Activated CD8-positive, alpha-beta memory T cell treated with anti-CD3 and anti-CD28 coated beads, Interleukin-2, amount 50 U/mL, for 1 hour (primary cell): ENCODE data around the gene TMEM214.
"Not testable (repeated sequence)": the region's sequence is repeated elsewhere in the genome, so short reads cannot be mapped to it uniquely, and the experiment has no call there.

Source experiments
- DNase-seq: peaks from one replicate; pipeline ENCODE4 v3.0.0-alpha.2; 2020; ENCODE audit errors: extremely low read depth

Gene TMEM214

GRCh38 chr2:27070653-27071276 lies 38.0 kb downstream of the TMEM214 start:
- DNase-seq: no peak

GRCh38 chr2:27071277-27071989 lies 38.7 kb downstream of the TMEM214 start, which contains the start of gene OST4:
TSS of gene OST4 (minus strand) at chr2:27071654.
- peak; percentile 63 for DNase-seq

GRCh38 chr2:27071990-27072830 lies 39.4 kb downstream of the TMEM214 start:
- DNase-seq: no peak

- DNase-seq: no peak
Measured at GRCh38 chr2:27072920-27073319, 40.2 kb downstream of the TMEM214 start.

- DNase-seq: no peak
Measured at GRCh38 chr2:27073782-27074181, 41.0 kb downstream of the TMEM214 start.

- peak; percentile 19 for DNase-seq
Measured at GRCh38 chr2:27074738-27075565, 42.2 kb downstream of the TMEM214 start.

GRCh38 chr2:27075566-27075871 lies 42.8 kb downstream of the TMEM214 start:
- not testable (repeated sequence) for DNase-seq

GRCh38 chr2:27076323-27076722 lies 43.6 kb downstream of the TMEM214 start:
- no peak for DNase-seq

- DNase-seq: no peak
Measured at GRCh38 chr2:27077231-27077630, 44.5 kb downstream of the TMEM214 start.

- DNase-seq: no peak
Measured at GRCh38 chr2:27078267-27079194, 45.8 kb downstream of the TMEM214 start, which contains the start of gene EMILIN1. TSS of gene EMILIN1 (plus strand) at chr2:27078615. CDS start at chr2:27079066, 451 bp downstream.

GRCh38 chr2:27079233-27080139 lies 46.7 kb downstream of the TMEM214 start:
- DNase-seq: no peak

- DNase-seq: no peak
Measured at GRCh38 chr2:27080140-27080469, 47.3 kb downstream of the TMEM214 start.

- no peak for DNase-seq
Measured at GRCh38 chr2:27080603-27080936, 47.8 kb downstream of the TMEM214 start.

GRCh38 chr2:27081984-27082772 lies 49.4 kb downstream of the TMEM214 start:
- DNase-seq: no peak

GRCh38 chr2:27082773-27083409 lies 50.1 kb downstream of the TMEM214 start:
- no peak for DNase-seq

GRCh38 chr2:27083410-27084296 lies 50.9 kb downstream of the TMEM214 start:
- no peak for DNase-seq

GRCh38 chr2:27084297-27085061 lies 51.7 kb downstream of the TMEM214 start:
- DNase-seq: no peak
